Gastrocnemius medialis (tissue), 4 donors: Measurements from ENCODE around the gene GNGT2. TPM values are rescaled to one million over a fixed set of nuclear protein-coding genes. Genes with fewer than 3 reads are reported as not detected.

Experiments
- ATAC-seq, 2 donors: fragments of 150-250 bp; one replicate each; pipeline ENCODE4 v1.9.1; 2016
- DNase-seq, 2 donors: peaks; one replicate each; pipeline ENCODE4 v3.0.0-alpha.2; 2019
- H3K27ac ChIP-seq, 4 donors: fragments of 200-600 bp; sonication (generic); 1 replicate in 1 of 4; 2 replicates in 3 of 4; pipeline ENCODE4 v1.5.1; 2016 to 2018; ENCODE audit warnings: mild to moderate bottlenecking in 2 of 4, moderate library complexity in 1 of 4
- H3K27me3 ChIP-seq, 3 donors: fragments of 200-600 bp; sonication (generic) in 2 of 3; 1 replicate in 1 of 3; 2 replicates in 2 of 3; pipeline versions ENCODE4 v1.5.1 to v1.6.0; 2016 to 2019; ENCODE audit warnings: mild to moderate bottlenecking in 1 of 3, moderate library complexity in 1 of 3
- H3K36me3 ChIP-seq, 2 donors: fragments of 200-600 bp; sonication (generic) in 1 of 2; one replicate each; pipeline ENCODE4 v1.5.1; 2017 to 2018
- H3K4me1 ChIP-seq, 2 donors: fragments of 200-600 bp; sonication (generic) in 1 of 2; one replicate each; pipeline ENCODE4 v1.5.1; 2016 to 2017; ENCODE audit warnings: mild to moderate bottlenecking in 2 of 2
- H3K4me3 ChIP-seq, 4 donors: fragments of 200-600 bp; sonication (generic) in 3 of 4; 1 replicate in 1 of 4; 2 replicates in 3 of 4; pipeline ENCODE4 v1.5.1; 2016 to 2019; ENCODE audit warnings: mild to moderate bottlenecking in 2 of 4
- H3K9me3 ChIP-seq, 3 donors: fragments of 200-600 bp; sonication (generic) in 2 of 3; 1 replicate in 1 of 3; 2 replicates in 2 of 3; pipeline ENCODE4 v1.5.1; 2016 to 2019
- CTCF ChIP-seq, 5 experiments: fragments of 450-650 bp in 3 of 5; fragments of 200-600 bp in 2 of 5; sonication (generic) in 2 of 5; IDR thresholded peaks in 4 of 5; conservative IDR thresholded peaks in 1 of 5; 1 replicate in 4 of 5; 2 replicates in 1 of 5; pipeline ENCODE4 v1.5.1; 2016 to 2019; ENCODE audit warnings: antibody characterized with exemption in 5 of 5, mild to moderate bottlenecking in 3 of 5, moderate library complexity in 3 of 5
- POLR2A ChIP-seq, 2 donors: fragments of 450-650 bp; IDR thresholded peaks; one replicate each; pipeline ENCODE4 v1.6.1; 2017; ENCODE audit warnings: antibody characterized with exemption in 2 of 2, mild to moderate bottlenecking in 2 of 2, moderate library complexity in 2 of 2
- in situ Hi-C, 4 donors: fragments of 200-750 bp; cut with MboI; loops; one replicate each; pipeline versions ENCODE4 v1.15.0 to v1.8.0; 2017; ENCODE audit warnings: low sequenced_read_pairs in 4 of 4
- intact Hi-C: fragments of 100-400 bp; cut with DNase I; formaldehyde crosslinking; loops from one replicate; pipeline ENCODE4 v1.15.1; 2023; ENCODE audit warnings: low total_unique reads
- total RNA-seq, 4 donors: library from RNA; depleted of rRNA; stranded (reverse); fragments of >200 nt; gene quantifications; one replicate each; pipeline versions ENCODE4 v1.1.0 to v1.2.3, GENCODE V29; 2016

Gene GNGT2
- total RNA-seq, 4 donors from 2014 or later: not detected

- H3K27me3 ChIP-seq: no peaks in the 10 kb centered on the region
- in situ Hi-C loops: loop anchor here in 1 of 4 donors (25.0 kb wide), 1 partner anchor 218 kb away; the partner anchor contains the start of gene PHB1
- DNase-seq (no peak), ATAC-seq (no peak)
- no peak overlapping the region for H3K27ac ChIP-seq
- peaks cover 0 to 3% of the 10 kb centered on the region in 2 donors for H3K4me1 ChIP-seq
- H3K4me3 ChIP-seq: no peak overlapping the region
- TF ChIP-seq CTCF (IDR thresholded peaks at IDR 0.05 in 4 of 5, conservative IDR thresholded peaks at IDR 0.05 in 1 of 5) (no peak), POLR2A (IDR thresholded peaks at IDR 0.05) (no peak)
- H3K9me3 ChIP-seq: no peaks in the 10 kb centered on the region
- intact Hi-C loops: loop anchor here (5.0 kb wide), 4 partner anchors 362 to 1513 kb away; partner anchors contain the start of genes ANKRD40, CALCOCO2, SP2 and SPOP
- no peaks in the 10 kb centered on the region for H3K36me3 ChIP-seq
Measured at GRCh38 chr17:49194297-49194607, 16.1 kb downstream of the GNGT2 start.

GRCh38 chr17:49193513-49194296 is 16.7 kb downstream of the GNGT2 start:
- TF ChIP-seq CTCF (IDR thresholded peaks at IDR 0.05 in 4 of 5, conservative IDR thresholded peaks at IDR 0.05 in 1 of 5): no peak
- intact Hi-C loops: loop anchor here (2.0 to 5.0 kb wide), 5 partner anchors 37 to 1514 kb away; partner anchors contain the start of genes ANKRD40, CALCOCO2, PHOSPHO1 and SP2
- Histone ChIP-seq H3K4me3 (peak overlapping the region; percentile 68 to 92 (median 86)), H3K27me3 (no peaks in the 10 kb centered on the region), H3K27ac (peak overlapping the region; percentile 93 to 99 (median 97)), H3K4me1 (peaks cover 0 to 3% of the 10 kb centered on the region in 2 donors), H3K36me3 (no peaks in the 10 kb centered on the region), H3K9me3 (no peaks in the 10 kb centered on the region)
- in situ Hi-C loops: loop anchor here in 1 of 4 donors (25.0 kb wide), 1 partner anchor 219 kb away; the partner anchor contains the start of gene PHB1
- DNase-seq: peak in 1 of 2 donors; percentile 31
- ATAC-seq: no peak

- DNase-seq: peak; percentile 83 to 88
- H3K4me3 ChIP-seq: peak overlapping the region; percentile 68 to 92 (median 86)
- intact Hi-C loops: loop anchor here (1.0 to 5.0 kb wide), 6 partner anchors 39 to 1515 kb away; partner anchors contain the start of genes ANKRD40, CALCOCO2, PHOSPHO1 and SP2
- peak; percentile 90 to 93 for ATAC-seq
- TF ChIP-seq POLR2A (IDR thresholded peaks at IDR 0.05) (peak; percentile 58 to 63), CTCF (IDR thresholded peaks at IDR 0.05 in 4 of 5, conservative IDR thresholded peaks at IDR 0.05 in 1 of 5) (peak; percentile 11 to 45 (median 32))
- in situ Hi-C loops: loop anchor here in 1 of 4 donors (25.0 kb wide), 1 partner anchor 220 kb away; the partner anchor contains the start of gene PHB1
- H3K9me3 ChIP-seq: no peaks in the 10 kb centered on the region
- H3K4me1 ChIP-seq: peaks cover 0 to 3% of the 10 kb centered on the region in 2 donors
- no peaks in the 10 kb centered on the region for H3K36me3 ChIP-seq
- H3K27me3 ChIP-seq: no peaks in the 10 kb centered on the region
- peak overlapping the region; percentile 93 to 99 (median 97) for H3K27ac ChIP-seq
Measured at GRCh38 chr17:49191917-49192741, 18.2 kb downstream of the GNGT2 start.

- Histone ChIP-seq H3K4me1 (peaks cover 0 to 3% of the 10 kb centered on the region in 2 donors), H3K27ac (peak overlapping the region; percentile 93 to 99 (median 97)), H3K27me3 (no peaks in the 10 kb centered on the region), H3K9me3 (no peaks in the 10 kb centered on the region), H3K36me3 (no peaks in the 10 kb centered on the region), H3K4me3 (peak overlapping the region; percentile 68 to 92 (median 86))
- no peak for ATAC-seq
- intact Hi-C loops (loop anchor here (1.0 to 5.0 kb wide), 5 partner anchors 170 to 1516 kb away; partner anchors contain the start of genes ANKRD40, CALCOCO2, SP2 and SPOP), in situ Hi-C loops (loop anchor here in 1 of 4 donors (25.0 kb wide), 1 partner anchor 221 kb away; the partner anchor contains the start of gene PHB1)
- DNase-seq: no peak
- TF ChIP-seq CTCF (IDR thresholded peaks at IDR 0.05 in 4 of 5, conservative IDR thresholded peaks at IDR 0.05 in 1 of 5) (no peak), POLR2A (IDR thresholded peaks at IDR 0.05) (no peak)
Measured at GRCh38 chr17:49191409-49191916, 18.9 kb downstream of the GNGT2 start.
